ENCODE results near the gene LMBRD2.

The LMBRD2 gene

DNA sequence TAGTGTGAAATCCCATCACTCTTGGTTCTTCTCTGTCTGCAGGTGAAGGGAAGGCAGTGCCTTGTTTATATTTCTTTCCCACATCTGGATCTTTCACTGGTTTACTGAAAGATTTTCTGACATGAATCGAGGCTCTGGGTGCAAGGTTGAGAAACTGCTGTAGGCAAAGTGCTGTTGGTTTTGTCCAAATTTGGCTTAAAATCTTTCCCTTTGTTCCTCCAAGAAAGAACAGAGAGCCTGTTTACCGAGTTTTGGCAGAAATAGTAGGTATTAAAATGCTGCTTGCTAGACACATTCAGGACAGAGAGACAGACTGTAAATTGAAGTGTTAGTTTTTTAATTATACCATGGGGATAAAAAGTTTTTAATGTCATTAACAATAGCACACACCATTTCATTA, 21.7 kb upstream of the LMBRD2 start:
- Mint-ChIP-seq H3K4me3 (no peak overlapping the region), H3K27me3 (no peaks in the 10 kb centered on the region), H3K27ac (no peak overlapping the region), H3K36me3 (ENCODE audit: low read depth) (peaks cover 88% of the 10 kb centered on the region), H3K4me1 (ENCODE audit: low read depth) (peaks cover 10% of the 10 kb centered on the region), H3K9me3 (no peaks in the 10 kb centered on the region)

DNA sequence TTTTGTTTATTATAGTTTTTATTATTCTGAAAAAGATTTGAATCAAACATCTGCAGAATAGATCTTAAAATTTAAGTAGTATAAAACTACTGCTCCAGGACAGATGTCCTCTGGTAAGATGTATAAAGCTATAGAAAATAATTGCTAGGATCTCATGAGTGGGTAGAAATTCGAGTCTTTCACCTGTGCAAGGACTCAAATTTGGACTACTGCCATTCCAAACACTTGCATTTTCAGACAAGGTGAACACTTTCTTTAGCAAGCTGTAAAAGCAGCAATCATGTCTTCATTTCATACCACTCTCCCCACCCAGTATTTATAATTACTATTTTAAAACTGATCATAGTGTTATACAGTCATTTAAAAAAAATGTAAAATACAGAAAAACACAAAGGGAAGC, 20.9 kb upstream of the LMBRD2 start:
- no peak overlapping the region for H3K27ac Mint-ChIP-seq
- H3K4me1 Mint-ChIP-seq (ENCODE audit: low read depth), result peaks cover 10% of the 10 kb centered on the region
- no peaks in the 10 kb centered on the region for H3K9me3 Mint-ChIP-seq
- H3K27me3 Mint-ChIP-seq, result no peaks in the 10 kb centered on the region
- peaks cover 89% of the 10 kb centered on the region for H3K36me3 Mint-ChIP-seq (ENCODE audit: low read depth)
- no peak overlapping the region for H3K4me3 Mint-ChIP-seq

DNA sequence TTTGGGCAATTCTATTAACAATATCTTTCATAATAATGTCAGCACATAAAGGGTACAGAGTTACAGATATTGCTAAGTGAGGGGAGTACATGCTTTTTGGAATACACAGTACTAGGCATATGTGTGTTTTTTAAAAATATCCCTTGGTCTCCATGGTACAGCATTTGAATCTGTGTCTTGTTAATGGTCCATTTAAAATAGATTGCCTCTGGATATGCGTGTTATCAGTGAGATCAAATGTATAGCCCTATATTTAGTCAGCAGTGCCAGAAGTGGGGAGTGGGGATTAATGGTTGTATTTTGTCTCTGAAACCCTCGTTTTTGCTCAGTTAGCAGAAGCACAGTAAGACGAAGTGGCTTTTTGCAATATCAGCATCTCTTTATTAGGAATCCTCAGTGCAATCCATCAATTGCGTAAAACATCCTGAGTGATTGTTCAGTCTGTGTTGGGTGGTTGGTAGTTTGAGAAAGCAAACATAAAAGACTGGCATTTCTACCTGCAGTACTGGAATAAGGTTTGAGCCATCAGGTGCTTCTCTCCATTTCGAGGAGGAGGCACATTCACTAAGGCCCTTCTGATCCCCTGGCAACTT, 19.2 kb upstream of the LMBRD2 start:
- Mint-ChIP-seq H3K9me3 (no peaks in the 10 kb centered on the region), H3K4me3 (no peak overlapping the region), H3K27ac (no peak overlapping the region), H3K4me1 (ENCODE audit: low read depth) (no peaks in the 10 kb centered on the region), H3K27me3 (no peaks in the 10 kb centered on the region), H3K36me3 (ENCODE audit: low read depth) (peaks cover 94% of the 10 kb centered on the region)

DNA sequence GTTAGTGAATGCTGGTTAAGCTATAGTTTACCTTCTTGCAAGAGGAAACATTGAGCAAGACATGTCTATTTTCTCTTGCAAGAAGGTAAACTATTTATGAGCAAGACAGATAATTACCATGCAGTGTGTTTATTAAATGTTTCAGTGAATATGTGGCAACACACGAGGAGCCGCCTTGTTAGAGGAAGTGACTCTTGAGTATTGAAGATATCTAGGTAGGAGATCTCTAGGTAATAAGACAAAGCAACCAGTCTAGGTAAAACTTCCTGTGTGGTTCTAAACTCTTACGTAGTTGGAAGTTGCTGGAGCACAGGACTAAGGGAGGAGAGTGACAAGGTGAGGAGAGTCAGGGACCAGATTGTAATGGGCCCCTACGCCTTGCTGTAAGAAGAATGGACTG, 17.1 kb upstream of the LMBRD2 start:
- Mint-ChIP-seq H3K36me3 (ENCODE audit: low read depth) (peaks cover 92% of the 10 kb centered on the region), H3K4me3 (no peak overlapping the region), H3K27ac (no peak overlapping the region), H3K9me3 (no peaks in the 10 kb centered on the region), H3K4me1 (ENCODE audit: low read depth) (no peaks in the 10 kb centered on the region), H3K27me3 (no peaks in the 10 kb centered on the region)

DNA sequence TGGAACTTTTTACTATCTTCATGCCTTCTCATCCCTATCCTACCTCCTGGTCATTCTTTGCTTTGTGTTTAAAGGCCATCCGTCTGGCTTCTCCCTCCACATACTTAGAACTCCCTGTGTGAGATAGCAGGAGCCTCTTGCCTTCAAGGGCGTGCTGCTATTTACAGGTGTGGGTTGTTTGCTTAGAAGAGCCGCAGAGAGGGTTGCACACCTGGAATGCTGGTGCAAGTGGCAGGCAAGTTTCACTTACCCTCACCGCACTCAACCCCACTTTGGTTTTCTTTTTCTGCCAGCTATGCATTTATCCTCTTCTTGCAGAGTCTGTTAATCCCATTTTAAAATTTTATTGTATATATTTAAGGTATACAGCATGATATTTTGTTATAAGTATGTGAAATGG, 12.8 kb upstream of the LMBRD2 start:
- peaks cover 89% of the 10 kb centered on the region for H3K36me3 Mint-ChIP-seq (ENCODE audit: low read depth)
- no peak overlapping the region for H3K4me3 Mint-ChIP-seq
- H3K27ac Mint-ChIP-seq, result no peak overlapping the region
- H3K27me3 Mint-ChIP-seq, result no peaks in the 10 kb centered on the region
- H3K4me1 Mint-ChIP-seq (ENCODE audit: low read depth), result peaks cover 6% of the 10 kb centered on the region
- H3K9me3 Mint-ChIP-seq, result no peaks in the 10 kb centered on the region

DNA sequence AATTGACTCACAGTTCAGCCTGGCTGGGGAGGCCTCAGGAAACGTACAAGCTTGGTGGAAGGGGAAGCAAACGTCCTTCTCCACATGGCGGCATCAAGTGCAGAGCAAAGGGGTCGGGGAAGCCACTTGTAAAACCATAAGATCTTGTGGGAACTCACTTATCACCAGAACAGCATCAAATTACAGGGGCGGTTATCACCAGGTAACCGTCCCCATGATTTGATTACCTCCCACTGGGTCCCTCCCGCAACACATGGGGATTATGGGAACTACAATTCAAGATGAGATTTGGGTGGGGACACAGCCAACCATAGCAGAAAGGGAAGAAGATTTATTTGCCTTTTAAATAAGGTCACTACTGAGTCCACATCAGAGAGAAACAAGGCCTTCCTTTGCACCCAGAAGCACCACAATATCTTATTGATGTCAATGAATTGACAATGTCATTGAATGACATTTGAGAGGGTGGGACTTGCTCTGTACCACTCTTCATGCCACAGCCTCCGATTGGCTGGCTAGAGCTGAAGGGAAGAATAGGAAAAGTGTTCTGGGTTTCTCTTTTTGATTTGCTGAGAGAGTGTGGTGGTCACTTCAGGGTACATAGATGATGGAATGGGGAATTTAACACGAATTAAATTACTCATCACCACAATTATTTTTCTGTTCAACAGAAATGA, 11.3 kb upstream of the LMBRD2 start:
- H3K9me3 Mint-ChIP-seq, result no peaks in the 10 kb centered on the region
- H3K4me1 Mint-ChIP-seq (ENCODE audit: low read depth), result peaks cover 10% of the 10 kb centered on the region
- H3K36me3 Mint-ChIP-seq (ENCODE audit: low read depth), result peaks cover 86% of the 10 kb centered on the region
- no peaks in the 10 kb centered on the region for H3K27me3 Mint-ChIP-seq
- H3K27ac Mint-ChIP-seq, result no peak overlapping the region
- H3K4me3 Mint-ChIP-seq, result no peak overlapping the region

DNA sequence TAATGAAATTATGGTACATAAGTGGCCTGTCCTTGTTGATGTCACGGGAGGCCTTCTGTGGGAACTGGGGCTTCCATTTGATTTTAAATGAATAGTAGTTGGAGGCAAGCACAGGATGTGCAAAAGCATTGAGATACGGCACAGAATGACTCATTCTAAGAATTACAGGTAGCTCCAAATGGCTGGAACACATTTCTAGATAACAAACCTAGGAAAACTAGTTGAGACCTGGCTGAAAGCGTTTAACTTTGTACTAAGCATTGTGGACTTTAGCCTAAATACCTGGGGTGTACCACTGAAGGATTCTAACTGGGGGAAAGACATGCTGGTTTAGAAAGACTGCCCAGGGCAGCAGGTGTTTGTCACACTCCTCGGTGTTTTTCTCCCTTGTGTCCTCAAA, 9.7 kb upstream of the LMBRD2 start:
- no peak overlapping the region for H3K27ac Mint-ChIP-seq
- peaks cover 23% of the 10 kb centered on the region for H3K4me1 Mint-ChIP-seq (ENCODE audit: low read depth)
- no peaks in the 10 kb centered on the region for H3K9me3 Mint-ChIP-seq
- H3K36me3 Mint-ChIP-seq (ENCODE audit: low read depth), result peaks cover 86% of the 10 kb centered on the region
- H3K27me3 Mint-ChIP-seq, result no peaks in the 10 kb centered on the region
- H3K4me3 Mint-ChIP-seq, result no peak overlapping the region

DNA sequence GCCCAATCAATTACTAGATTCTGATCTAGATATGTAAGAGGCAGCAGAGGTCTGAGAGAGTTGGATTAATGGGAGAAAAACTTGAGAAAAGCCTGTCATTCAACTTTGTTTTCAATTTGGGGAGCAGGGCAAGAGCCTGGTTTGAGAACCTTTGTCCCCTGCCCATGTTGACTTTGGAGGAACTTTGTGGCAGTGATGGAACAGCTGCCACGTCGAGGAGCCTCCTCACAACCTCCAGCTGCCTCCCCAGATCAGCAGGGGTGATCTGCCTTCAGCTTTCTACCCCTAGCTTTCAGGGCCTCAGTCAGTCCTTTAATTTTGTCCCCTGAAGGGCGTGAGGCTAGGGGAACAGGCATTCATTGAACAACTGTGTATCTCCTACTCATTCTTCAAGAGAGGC, 8.9 kb upstream of the LMBRD2 start:
- Mint-ChIP-seq H3K9me3 (no peaks in the 10 kb centered on the region), H3K4me1 (ENCODE audit: low read depth) (peaks cover 30% of the 10 kb centered on the region), H3K36me3 (ENCODE audit: low read depth) (peaks cover 86% of the 10 kb centered on the region), H3K27ac (no peak overlapping the region), H3K4me3 (no peak overlapping the region), H3K27me3 (no peaks in the 10 kb centered on the region)

DNA sequence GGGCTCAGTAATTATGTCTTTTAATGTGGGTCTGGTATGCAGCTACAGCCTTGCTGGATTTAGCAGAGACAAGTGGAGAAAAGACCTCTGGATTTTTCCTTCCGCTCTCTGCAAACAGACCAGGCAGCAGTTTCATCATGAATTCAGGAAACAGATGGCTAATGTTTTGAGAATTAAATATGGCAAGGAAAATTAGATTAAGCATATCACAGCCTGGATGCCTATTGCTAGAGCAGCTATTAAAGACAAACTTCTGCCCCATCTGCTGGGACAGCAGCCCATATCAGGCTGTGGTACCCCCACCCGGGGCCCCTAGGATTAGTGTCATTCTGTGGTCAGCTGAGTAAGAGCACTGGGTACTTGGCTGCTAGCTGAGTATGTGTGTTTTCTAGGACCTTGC, 6.5 kb upstream of the LMBRD2 start:
- H3K4me3 Mint-ChIP-seq, result no peak overlapping the region
- no peaks in the 10 kb centered on the region for H3K27me3 Mint-ChIP-seq
- peaks cover 90% of the 10 kb centered on the region for H3K36me3 Mint-ChIP-seq (ENCODE audit: low read depth)
- no peak overlapping the region for H3K27ac Mint-ChIP-seq
- peaks cover 51% of the 10 kb centered on the region for H3K4me1 Mint-ChIP-seq (ENCODE audit: low read depth)
- H3K9me3 Mint-ChIP-seq, result no peaks in the 10 kb centered on the region

DNA sequence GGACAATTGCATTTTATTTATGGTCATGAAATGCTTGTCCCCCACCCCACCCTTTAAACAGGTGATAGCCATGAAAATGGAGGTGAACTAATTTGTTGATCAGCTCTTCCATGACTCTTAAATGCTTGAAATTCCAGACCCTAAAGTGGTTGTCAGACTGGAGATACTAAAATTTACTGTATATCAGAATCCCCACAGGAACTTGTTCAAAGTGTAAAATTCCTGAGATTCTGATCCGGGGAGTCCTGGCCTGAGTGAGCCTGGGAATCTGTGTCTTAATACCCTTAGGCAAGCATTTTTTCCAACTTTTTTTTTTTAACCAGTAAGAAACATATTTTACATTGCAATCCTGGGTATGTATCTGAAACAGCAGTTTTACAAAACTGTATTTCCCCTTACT, 4.9 kb upstream of the LMBRD2 start:
- H3K4me3 Mint-ChIP-seq, result no peak overlapping the region
- H3K36me3 Mint-ChIP-seq (ENCODE audit: low read depth), result peaks cover 80% of the 10 kb centered on the region
- H3K27ac Mint-ChIP-seq, result no peak overlapping the region
- H3K27me3 Mint-ChIP-seq, result no peaks in the 10 kb centered on the region
- no peaks in the 10 kb centered on the region for H3K9me3 Mint-ChIP-seq
- H3K4me1 Mint-ChIP-seq (ENCODE audit: low read depth), result peaks cover 54% of the 10 kb centered on the region

DNA sequence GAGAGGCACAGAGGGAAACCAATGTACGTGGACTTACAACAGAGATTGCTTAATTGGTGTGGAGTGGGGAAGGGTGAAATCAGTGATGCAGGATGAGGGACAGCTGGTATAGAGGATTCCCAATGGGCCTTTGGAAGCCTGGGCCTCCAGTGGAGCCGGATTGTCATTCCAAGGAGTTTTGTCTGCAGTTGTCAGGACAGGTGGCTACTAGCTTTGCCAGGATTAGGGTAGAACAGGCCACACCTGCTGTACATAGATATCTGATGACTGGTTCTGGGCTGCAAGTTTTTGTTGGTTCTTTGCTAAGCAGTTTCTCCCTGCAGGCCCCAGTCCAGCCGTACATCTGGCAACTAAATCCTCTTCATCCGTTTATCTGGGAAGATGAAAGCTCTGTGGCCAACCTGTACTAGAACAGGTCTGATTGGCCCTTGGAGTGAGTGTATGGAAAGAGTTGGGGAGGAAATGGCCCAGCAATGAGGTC, 4.5 kb upstream of the LMBRD2 start:
- H3K9me3 Mint-ChIP-seq, result no peaks in the 10 kb centered on the region

DNA sequence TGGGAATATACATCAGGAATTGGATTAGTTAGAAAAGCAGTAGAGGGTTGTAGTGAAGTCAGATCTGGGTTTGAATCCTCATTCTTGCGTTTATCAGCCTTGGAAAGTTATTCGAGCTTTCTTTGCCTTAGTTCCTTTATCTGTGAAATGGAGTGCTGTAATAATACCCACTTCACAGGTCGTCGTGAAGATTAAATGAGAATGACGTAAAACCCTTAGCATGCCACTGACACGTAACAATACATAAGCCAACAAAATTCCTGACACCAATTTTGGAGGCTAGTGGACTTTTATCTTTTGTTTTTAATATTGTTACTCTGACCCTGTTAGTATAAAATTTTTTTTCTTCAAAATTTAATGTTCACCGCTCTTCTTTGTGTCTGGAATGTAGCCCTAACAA, 3.6 kb upstream of the LMBRD2 start:
- Mint-ChIP-seq H3K27ac (no peak overlapping the region), H3K36me3 (ENCODE audit: low read depth) (peaks cover 71% of the 10 kb centered on the region), H3K4me3 (no peak overlapping the region), H3K4me1 (ENCODE audit: low read depth) (peaks cover 61% of the 10 kb centered on the region), H3K9me3 (no peaks in the 10 kb centered on the region), H3K27me3 (no peaks in the 10 kb centered on the region)

More for the DNA sequence above, 4.5 kb upstream of the LMBRD2 start:
- H3K27ac Mint-ChIP-seq, result no peak overlapping the region
- peaks cover 76% of the 10 kb centered on the region for H3K36me3 Mint-ChIP-seq (ENCODE audit: low read depth)
- H3K27me3 Mint-ChIP-seq, result no peaks in the 10 kb centered on the region
- H3K4me3 Mint-ChIP-seq, result no peak overlapping the region
- peaks cover 54% of the 10 kb centered on the region for H3K4me1 Mint-ChIP-seq (ENCODE audit: low read depth)

DNA sequence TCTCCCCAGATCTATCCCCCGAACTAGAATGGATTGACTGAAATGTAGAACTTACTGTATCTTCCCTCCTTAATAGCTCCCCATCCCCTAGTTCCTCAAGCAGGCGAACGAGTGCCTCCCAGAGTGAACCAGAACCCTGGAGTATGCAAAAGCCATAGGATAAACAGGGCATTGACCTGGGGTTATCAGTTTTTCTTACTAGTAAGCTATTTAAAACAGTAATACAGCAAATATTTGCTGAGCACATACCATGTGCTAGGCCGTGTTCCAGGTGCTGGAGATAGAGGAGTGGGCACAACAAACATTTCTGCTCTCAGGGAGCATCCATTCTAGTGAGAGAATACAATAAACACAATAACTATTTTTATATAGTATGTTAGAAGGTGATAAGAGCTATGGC, 2.0 kb upstream of the LMBRD2 start:
- Mint-ChIP-seq H3K27ac (no peak overlapping the region), H3K9me3 (no peaks in the 10 kb centered on the region), H3K4me1 (ENCODE audit: low read depth) (peaks cover 71% of the 10 kb centered on the region), H3K36me3 (ENCODE audit: low read depth) (peaks cover 58% of the 10 kb centered on the region), H3K27me3 (no peaks in the 10 kb centered on the region), H3K4me3 (peak overlapping the region; percentile 91)

DNA sequence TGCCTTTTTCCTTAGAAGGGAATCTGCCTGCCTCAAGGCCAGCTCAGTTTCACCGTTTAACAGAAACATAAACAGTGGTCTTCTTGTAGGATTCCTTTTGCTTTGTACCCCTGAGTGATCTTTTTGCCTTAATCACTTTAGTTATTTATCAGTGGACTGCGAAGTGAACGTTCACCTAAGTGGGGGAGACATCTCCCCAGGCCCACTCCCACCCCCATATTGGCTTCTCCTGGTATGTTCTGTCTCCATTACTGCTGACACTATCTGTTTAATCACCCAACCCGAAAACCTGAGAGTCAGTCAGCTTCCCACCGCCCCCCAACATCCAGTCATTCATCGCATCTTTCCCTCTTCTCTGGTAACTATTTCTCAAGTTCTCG, 1.6 kb upstream of the LMBRD2 start:
- Mint-ChIP-seq H3K27me3 (no peaks in the 10 kb centered on the region), H3K4me3 (peak overlapping the region; percentile 91), H3K27ac (no peak overlapping the region), H3K9me3 (no peaks in the 10 kb centered on the region), H3K4me1 (ENCODE audit: low read depth) (peaks cover 71% of the 10 kb centered on the region), H3K36me3 (ENCODE audit: low read depth) (peaks cover 53% of the 10 kb centered on the region)

DNA sequence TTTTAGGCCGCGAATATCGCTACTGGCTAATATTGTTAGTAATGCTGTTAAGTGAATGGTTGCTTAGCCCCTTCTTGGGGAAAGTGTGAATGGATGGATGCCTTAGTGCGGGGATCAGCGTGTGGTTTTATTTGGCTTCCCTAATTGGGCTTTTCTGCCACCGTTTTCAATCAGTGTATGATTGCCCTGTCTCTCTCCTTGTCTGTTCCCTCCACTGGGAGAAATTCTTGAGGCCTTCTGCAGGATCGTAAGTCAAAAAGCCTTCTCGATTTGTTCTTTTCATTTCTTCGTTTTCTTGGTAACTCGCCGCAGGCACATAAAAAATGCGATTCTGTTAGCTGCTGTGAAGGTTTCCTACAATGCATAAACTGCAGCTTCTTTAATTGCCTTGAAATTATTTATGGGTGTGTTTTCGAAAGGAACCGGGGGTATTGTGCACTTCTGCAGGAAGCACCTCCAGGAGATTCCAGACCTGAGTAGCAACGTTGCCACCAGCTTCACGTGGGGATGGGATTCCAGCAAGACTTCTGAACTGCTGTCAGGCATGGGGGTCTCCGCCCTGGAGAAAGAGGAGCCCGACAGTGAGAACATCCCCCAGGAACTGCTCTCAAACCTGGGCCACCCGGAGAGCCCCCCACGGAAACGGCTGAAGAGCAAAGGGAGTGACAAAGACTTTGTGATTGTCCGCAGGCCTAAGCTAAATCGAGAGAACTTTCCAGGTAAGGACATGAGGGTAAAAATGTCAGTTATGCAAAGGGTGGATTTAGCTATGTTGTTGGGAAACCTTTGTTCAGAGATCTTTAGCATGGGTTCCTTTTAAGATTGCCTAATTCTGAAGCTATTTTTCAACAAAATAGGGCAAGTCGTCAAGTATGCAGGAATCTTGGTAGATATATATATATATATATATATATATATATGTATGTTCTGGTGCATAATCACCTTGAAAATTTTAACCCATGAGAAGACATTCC, 924 bp upstream of the LMBRD2 start:
- Mint-ChIP-seq H3K4me1 (ENCODE audit: low read depth) (peaks cover 73% of the 10 kb centered on the region), H3K9me3 (no peaks in the 10 kb centered on the region), H3K36me3 (ENCODE audit: low read depth) (peaks cover 49% of the 10 kb centered on the region), H3K27me3 (no peaks in the 10 kb centered on the region), H3K27ac (peak overlapping the region; percentile 90), H3K4me3 (peak overlapping the region; percentile 91)

Measured in stimulated activated naive CD8-positive, alpha-beta T cell treated with anti-CD3 and anti-CD28 coated beads, Interleukin-15, Interleukin-2, amounts not matched to agents 100 ng/mL and 50 ng/mL, for 24 hours (primary cell).